T-cell (primary cell): ENCODE measurements around the gene PDLIM7. TPM values are rescaled to one million over a fixed set of nuclear protein-coding genes. Genes with fewer than 3 reads are reported as not detected.
A peak's percentile ranks its signal among the peaks of the same experiment; 100 is the strongest.

ENCODE experiments used
- ATAC-seq, 4 experiments: fragments of 200-7000 bp in 3 of 4; fragments of 150-1000 bp in 1 of 4; cut with Tn5 transposase; replicated peaks in 1 of 4; 1 replicate in 3 of 4; 2 replicates in 1 of 4; pipeline ENCODE4 v1.10.0; 2021; ENCODE audit warnings: moderate library complexity in 3 of 4, mild to moderate bottlenecking in 2 of 4, moderate number of reproducible peaks in 1 of 4
- CTCF ChIA-PET, 2 donors: fragments of 300-600 bp; sonication (Branson Sonifier 250); formaldehyde crosslinking; loops; one replicate each; lab custom pipeline; 2022; ENCODE audit warnings: antibody characterized with exemption in 2 of 2; lab: Charles Lee
- POLR2A ChIA-PET, 2 donors: fragments of 300-600 bp; sonication (Branson Sonifier 250); formaldehyde crosslinking; loops; one replicate each; lab custom pipeline; 2022; ENCODE audit warnings: antibody characterized with exemption in 2 of 2; lab: Charles Lee
- DNase-seq, 35 experiments: peaks; one replicate each; pipeline versions ENCODE4 v3.0.0 to v3.0.0-alpha.2; 2013 to 2023
- H3K27ac ChIP-seq: one replicate; pipeline ENCODE4 v1.5.1; 2013; ENCODE audit warnings: low read length
- H3K27me3 ChIP-seq, 2 experiments: replicated peaks in 1 of 2; 1 replicate in 1 of 2; 2 replicates in 1 of 2; pipeline versions ENCODE4 v1.6.1 to v1.7.0; 2013; ENCODE audit warnings: low read length in 1 of 2, mixed read lengths in 1 of 2; ENCODE audit not compliant: control insufficient read depth in 2 of 2, insufficient read depth in 2 of 2; ENCODE audit errors: extremely low read depth in 1 of 2
- H3K36me3 ChIP-seq, 2 donors: 1 replicate in 1 of 2; 2 replicates in 1 of 2; pipeline versions ENCODE4 v1.6.1 to v1.7.0; 2013; ENCODE audit warnings: low read length in 1 of 2; ENCODE audit not compliant: control insufficient read depth in 2 of 2, insufficient read depth in 1 of 2; ENCODE audit errors: extremely low read depth in 1 of 2
- H3K4me1 ChIP-seq, 2 experiments: 1 replicate in 1 of 2; 2 replicates in 1 of 2; pipeline versions ENCODE4 v1.6.1 to v1.7.0; 2013; ENCODE audit warnings: low read length in 2 of 2, mixed read lengths in 1 of 2; ENCODE audit not compliant: insufficient read depth in 2 of 2, control insufficient read depth in 1 of 2; ENCODE audit errors: extremely low read depth in 1 of 2
- H3K4me3 ChIP-seq, 2 donors: 1 replicate in 1 of 2; 2 replicates in 1 of 2; pipeline versions ENCODE4 v1.5.1 to v1.7.0; 2013; ENCODE audit warnings: mild to moderate bottlenecking in 2 of 2, low read length in 1 of 2, moderate library complexity in 1 of 2; ENCODE audit not compliant: control insufficient read depth in 1 of 2; ENCODE audit errors: extremely low read depth in 1 of 2
- H3K9me3 ChIP-seq: 2 replicates; pipeline ENCODE4 v1.7.0; 2013
- H3K27ac Mint-ChIP-seq, 2 donors: one replicate each; pipeline ENCODE4 v1.8.0; 2020 to 2021; ENCODE audit warnings: mild to moderate bottlenecking in 2 of 2, mixed read lengths in 2 of 2
- H3K27me3 Mint-ChIP-seq, 2 donors: one replicate each; pipeline ENCODE4 v1.8.0; 2021 to 2022; ENCODE audit warnings: mixed read lengths in 2 of 2
- H3K36me3 Mint-ChIP-seq: one replicate; pipeline ENCODE4 v1.8.0; 2021; ENCODE audit warnings: mixed read lengths
- H3K4me1 Mint-ChIP-seq, 3 donors: one replicate each; pipeline ENCODE4 v1.8.0; 2020 to 2022; ENCODE audit warnings: mixed read lengths in 3 of 3, mild to moderate bottlenecking in 1 of 3
- H3K4me3 Mint-ChIP-seq, 3 donors: one replicate each; pipeline ENCODE4 v1.8.0; 2020 to 2022; ENCODE audit warnings: mild to moderate bottlenecking in 3 of 3, mixed read lengths in 3 of 3, moderate library complexity in 3 of 3
- H3K9me3 Mint-ChIP-seq, 3 donors: one replicate each; pipeline ENCODE4 v1.8.0; 2020 to 2022; ENCODE audit warnings: mixed read lengths in 3 of 3
- WGBS: methylation state at CpG from one replicate; pipeline ENCODE4 v1.1.5; 2013; ENCODE audit warnings: missing lambda C conversion rate; ENCODE audit not compliant: insufficient coverage; 5-methylcytosine and 5-hydroxymethylcytosine counted together
- total RNA-seq, 35 experiments: library from RNA in 6 of 35; stranded (reverse) in 6 of 35; fragments of 120-200 nt in 1 of 35; gene quantifications; one replicate each; pipeline versions ENCODE4 v1.2.1 to v1.2.4 and lab custom pipeline; 2013 to 2026

PDLIM7 gene
- total RNA-seq, 5 donors from 2014 or later (not counting 1 experiment from before 2014, with no cell fraction given): 9.8 to 17.8 (median 12.8) TPM

DNA sequence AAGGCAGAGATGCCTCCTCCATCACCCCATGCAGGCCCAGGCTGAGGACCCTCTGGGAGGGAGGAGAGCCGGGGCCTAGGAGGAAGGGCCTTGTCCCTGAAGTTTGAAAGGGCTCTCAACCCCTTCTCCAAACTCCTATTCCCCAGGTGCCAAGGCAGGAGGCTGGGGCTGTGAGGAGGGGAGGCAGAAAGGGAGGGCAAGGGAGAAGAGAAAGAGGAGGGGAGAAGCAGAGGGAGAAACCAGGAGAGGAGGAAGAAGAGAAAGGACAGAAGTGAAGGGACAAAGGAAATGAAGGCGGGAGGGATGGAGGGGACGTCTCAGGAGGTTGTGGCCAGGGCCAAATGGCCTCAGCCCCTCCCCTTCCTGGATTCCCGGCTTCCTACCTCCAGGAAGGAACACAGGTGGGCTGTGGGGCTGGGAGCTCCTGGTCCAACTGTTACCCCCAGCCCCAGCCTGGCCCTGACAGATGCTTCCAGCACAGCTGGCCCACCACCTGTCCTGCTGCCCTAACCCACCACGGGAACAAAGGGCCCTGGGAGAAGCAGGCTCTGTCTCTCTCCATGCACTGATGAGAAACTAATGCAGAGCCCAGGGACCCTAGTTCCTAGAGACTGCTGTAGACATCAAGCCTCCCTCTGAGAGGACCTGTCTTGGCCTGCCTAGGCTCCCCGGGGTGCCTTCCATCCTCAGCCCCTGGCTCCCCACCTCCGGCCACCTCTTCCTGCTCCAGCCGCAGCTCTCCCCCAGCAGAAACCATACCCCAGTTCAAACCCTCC lies 27.5 kb downstream of the PDLIM7 start:
- POLR2A ChIA-PET: no interaction called here
- Mint-ChIP-seq H3K27ac (peak overlapping the region in 1 of 2 donors; percentile 79), H3K36me3 (peaks cover 4% of the 10 kb centered on the region)

DNA sequence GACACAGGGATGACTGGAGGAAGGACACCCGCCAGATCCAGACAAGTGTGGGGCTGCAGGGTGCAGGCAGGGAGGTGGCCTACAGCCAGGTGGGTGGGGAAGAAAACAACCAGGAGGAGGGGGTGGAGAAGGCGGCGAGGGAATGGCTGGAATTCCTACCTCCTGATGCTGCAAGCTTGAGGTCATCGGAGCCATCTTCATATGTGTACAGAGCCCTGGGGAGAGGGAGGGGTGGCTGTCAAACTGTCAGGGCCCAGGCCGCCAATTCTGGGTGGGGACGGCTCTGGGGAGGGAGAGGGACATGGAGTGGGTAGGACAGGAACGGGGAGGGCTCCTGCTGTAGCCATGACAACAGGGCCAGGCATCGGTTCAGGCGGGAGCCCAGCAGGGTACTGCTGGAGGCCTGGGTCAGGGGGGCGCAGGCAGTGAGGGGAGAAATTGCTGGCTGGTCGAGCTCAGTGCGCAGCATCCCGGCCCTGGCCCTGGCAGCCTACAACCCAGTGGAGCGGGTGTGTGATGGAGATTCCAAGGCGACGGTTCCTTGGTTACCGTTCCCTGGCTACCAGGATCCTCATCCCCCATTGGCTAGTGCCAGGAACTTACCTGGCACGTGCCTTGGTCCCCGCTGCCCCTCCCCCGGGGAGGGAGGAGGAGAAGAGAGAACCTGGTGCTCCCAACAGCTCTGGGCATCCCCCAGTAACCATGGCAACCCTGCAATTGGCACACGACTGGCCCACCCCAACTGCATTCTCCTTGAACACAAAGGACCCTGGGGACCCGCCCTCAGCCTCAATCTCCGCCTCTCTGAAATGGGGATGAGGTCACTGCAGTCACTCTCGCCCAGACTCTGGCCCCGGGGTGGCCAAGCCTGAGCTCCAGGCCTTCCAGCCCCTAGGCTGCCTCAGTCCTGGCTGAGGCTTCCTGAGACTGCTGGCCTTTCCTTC lies 28.4 kb downstream of the PDLIM7 start:
- ChIA-PET CTCF (no interaction called here), POLR2A (no interaction called here)
- no peak overlapping the region for H3K27ac Mint-ChIP-seq
- ATAC-seq (no peak), DNase-seq (no peak)
- H3K9me3 ChIP-seq: no peaks in the 10 kb centered on the region
- no peak overlapping the region for H3K4me3 ChIP-seq
- H3K36me3 ChIP-seq: peaks cover 0 to 6% of the 10 kb centered on the region in 2 donors
- H3K36me3 Mint-ChIP-seq: peaks cover 4% of the 10 kb centered on the region
- WGBS: 89% methylated on average over 13 of the region's 25 CpGs
- H3K4me3 Mint-ChIP-seq: no peak overlapping the region
- peaks cover 0 to 1% of the 10 kb centered on the region in 2 donors for H3K27me3 Mint-ChIP-seq
- peaks cover 0 to 19% of the 10 kb centered on the region in 2 experiments for H3K27me3 ChIP-seq
- H3K27ac ChIP-seq: no peak overlapping the region
- H3K4me1 ChIP-seq: peaks cover 5 to 35% of the 10 kb centered on the region in 2 experiments
- peaks cover 16 to 18% (median 18%) of the 10 kb centered on the region in 3 donors for H3K4me1 Mint-ChIP-seq
- H3K9me3 Mint-ChIP-seq: no peaks in the 10 kb centered on the region

More for the DNA sequence above, 27.5 kb downstream of the PDLIM7 start:
- H3K4me3 Mint-ChIP-seq: no peak overlapping the region
- no peaks in the 10 kb centered on the region for H3K9me3 Mint-ChIP-seq
- Histone ChIP-seq H3K36me3 (peaks cover 0 to 6% of the 10 kb centered on the region in 2 donors), H3K27ac (no peak overlapping the region), H3K4me1 (peaks cover 5 to 45% of the 10 kb centered on the region in 2 experiments), H3K4me3 (no peak overlapping the region), H3K9me3 (no peaks in the 10 kb centered on the region), H3K27me3 (peaks cover 0 to 29% of the 10 kb centered on the region in 2 experiments)
- ATAC-seq: no peak
- CTCF ChIA-PET: interaction anchor here (0.6 to 0.7 kb wide), 3 partner anchors 113 to 217 kb away, joined by 3 read pairs; no protein-coding TSS in a partner anchor
- WGBS: 86% methylated on average over 4 of the region's 8 CpGs
- peaks cover 0 to 5% of the 10 kb centered on the region in 2 donors for H3K27me3 Mint-ChIP-seq
- no peak for DNase-seq
- peaks cover 24 to 28% (median 25%) of the 10 kb centered on the region in 3 donors for H3K4me1 Mint-ChIP-seq

DNA sequence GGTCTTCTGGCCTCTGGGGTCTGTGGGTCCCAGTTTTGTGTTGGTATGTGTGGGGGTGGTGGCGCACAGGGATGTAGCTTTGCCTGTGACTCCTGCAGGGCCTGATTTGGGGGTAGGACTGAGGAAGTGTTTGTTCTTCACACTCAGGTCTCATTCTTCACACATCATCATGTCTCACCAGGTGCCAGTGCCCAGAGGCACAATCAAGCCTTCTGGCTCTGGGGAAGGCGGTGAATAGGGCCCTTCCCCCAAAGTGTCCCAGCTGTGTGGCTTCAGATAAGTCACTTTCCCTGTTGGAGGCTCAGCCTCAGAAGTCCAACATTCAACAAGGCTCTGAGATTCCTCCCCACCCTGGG lies 29.1 kb downstream of the PDLIM7 start:
- Histone ChIP-seq H3K27ac (no peak overlapping the region), H3K9me3 (no peaks in the 10 kb centered on the region), H3K4me3 (no peak overlapping the region), H3K36me3 (peaks cover 0 to 6% of the 10 kb centered on the region in 2 donors), H3K4me1 (peaks cover 5 to 33% of the 10 kb centered on the region in 2 experiments), H3K27me3 (peaks cover 0 to 17% of the 10 kb centered on the region in 2 experiments)
- peaks cover 4% of the 10 kb centered on the region for H3K36me3 Mint-ChIP-seq
- ATAC-seq (no peak), DNase-seq (no peak)
- H3K27ac Mint-ChIP-seq: no peak overlapping the region
- H3K4me1 Mint-ChIP-seq: peaks cover 14 to 17% (median 14%) of the 10 kb centered on the region in 3 donors
- H3K27me3 Mint-ChIP-seq: no peaks in the 10 kb centered on the region
- CTCF ChIA-PET: no interaction called here
- no peak overlapping the region for H3K4me3 Mint-ChIP-seq
- H3K9me3 Mint-ChIP-seq: no peaks in the 10 kb centered on the region
- 89% methylated on average over 1 of the region's 2 CpGs for WGBS
- POLR2A ChIA-PET: no interaction called here

DNA sequence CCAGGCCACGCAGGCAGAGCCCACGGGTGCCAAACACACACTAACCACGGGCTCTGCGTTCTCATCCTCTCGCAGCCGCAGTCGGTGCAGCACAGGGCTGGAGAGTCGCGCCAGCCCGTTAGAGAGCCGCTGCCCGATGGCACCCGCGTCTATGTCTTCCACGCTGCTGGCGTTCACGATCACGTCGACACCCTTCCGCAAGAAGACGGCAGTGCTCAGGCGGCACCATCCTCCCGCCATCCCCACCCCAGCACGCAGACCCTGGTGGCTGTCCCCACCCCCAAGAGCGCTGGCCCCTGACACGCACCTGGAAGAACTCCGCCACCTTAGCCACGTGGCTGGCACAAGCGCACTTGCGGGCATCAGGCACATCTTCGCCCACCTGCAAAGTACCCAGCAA lies 30.0 kb downstream of the PDLIM7 start:
- 97% methylated on average over 27 of the region's 31 CpGs for WGBS
- no peaks in the 10 kb centered on the region for H3K27me3 Mint-ChIP-seq
- peaks cover 4% of the 10 kb centered on the region for H3K36me3 Mint-ChIP-seq
- peak overlapping the region in 1 of 2 donors; percentile 28 for H3K27ac Mint-ChIP-seq
- DNase-seq (no peak), ATAC-seq (no peak)
- CTCF ChIA-PET: no interaction called here
- H3K4me3 Mint-ChIP-seq: no peak overlapping the region
- Histone ChIP-seq H3K27me3 (peaks cover 0 to 15% of the 10 kb centered on the region in 2 experiments), H3K4me1 (peaks cover 4 to 30% of the 10 kb centered on the region in 2 experiments), H3K4me3 (no peak overlapping the region), H3K9me3 (no peaks in the 10 kb centered on the region), H3K27ac (no peak overlapping the region), H3K36me3 (peaks cover 0 to 6% of the 10 kb centered on the region in 2 donors)
- H3K9me3 Mint-ChIP-seq: no peaks in the 10 kb centered on the region
- peaks cover 14 to 19% (median 16%) of the 10 kb centered on the region in 3 donors for H3K4me1 Mint-ChIP-seq
- POLR2A ChIA-PET: no interaction called here

DNA sequence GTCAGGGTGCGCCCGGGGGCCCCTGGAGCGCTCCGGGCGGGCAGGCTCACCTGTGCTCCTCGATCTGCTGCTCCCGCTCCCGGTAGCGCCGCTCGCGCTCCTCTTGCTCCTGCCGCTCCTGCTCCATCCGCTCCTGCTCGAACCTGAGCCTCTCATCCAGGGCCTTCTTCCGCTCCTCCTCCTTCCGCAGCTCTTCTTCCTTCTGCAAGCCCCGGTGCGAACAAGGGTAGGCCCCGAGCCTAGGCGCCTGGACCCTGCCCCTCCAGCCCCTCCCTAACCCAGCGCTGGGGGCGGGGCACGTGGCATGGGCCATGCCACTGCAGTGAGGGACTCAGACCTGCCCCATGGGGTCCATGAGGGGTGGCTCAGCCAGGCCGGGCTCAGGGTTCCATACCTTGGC lies 30.5 kb downstream of the PDLIM7 start:
- no peaks in the 10 kb centered on the region for H3K9me3 ChIP-seq
- no peaks in the 10 kb centered on the region for H3K9me3 Mint-ChIP-seq
- H3K27ac Mint-ChIP-seq: no peak overlapping the region
- H3K36me3 Mint-ChIP-seq: peaks cover 4% of the 10 kb centered on the region
- peaks cover 0 to 6% of the 10 kb centered on the region in 2 donors for H3K36me3 ChIP-seq
- ATAC-seq (no peak), DNase-seq (no peak)
- ChIA-PET POLR2A (no interaction called here), CTCF (no interaction called here)
- no peak overlapping the region for H3K4me3 Mint-ChIP-seq
- peaks cover 3 to 28% of the 10 kb centered on the region in 2 experiments for H3K4me1 ChIP-seq
- no peak overlapping the region for H3K27ac ChIP-seq
- 96% methylated on average over 25 of the region's 25 CpGs for WGBS
- peaks cover 0 to 10% of the 10 kb centered on the region in 2 experiments for H3K27me3 ChIP-seq
- H3K4me1 Mint-ChIP-seq: peaks cover 16 to 18% (median 18%) of the 10 kb centered on the region in 3 donors
- no peak overlapping the region for H3K4me3 ChIP-seq
- H3K27me3 Mint-ChIP-seq: no peaks in the 10 kb centered on the region

DNA sequence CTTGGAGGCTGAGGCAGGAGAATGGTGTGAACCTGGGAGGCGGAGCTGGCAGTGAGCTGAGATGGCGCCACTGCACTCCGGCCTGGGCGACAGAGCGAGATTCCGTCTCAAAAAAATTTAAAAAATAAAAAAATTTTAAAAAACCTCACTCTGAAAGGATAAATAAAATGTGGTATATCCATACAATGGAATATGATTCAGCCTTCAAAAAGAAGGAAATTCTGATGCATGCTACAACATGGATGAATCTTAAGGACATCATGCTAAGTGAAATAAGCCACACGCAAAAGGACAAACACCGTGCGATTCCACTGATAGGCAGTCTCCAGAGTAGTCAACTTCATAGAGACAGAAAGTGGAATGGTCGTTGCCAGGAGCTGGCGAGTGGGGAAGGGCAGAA lies 32.4 kb downstream of the PDLIM7 start:
- POLR2A ChIA-PET: no interaction called here
- H3K27me3 Mint-ChIP-seq: no peaks in the 10 kb centered on the region

More for the DNA sequence above, 32.4 kb downstream of the PDLIM7 start:
- CTCF ChIA-PET: no interaction called here
- peaks cover 4% of the 10 kb centered on the region for H3K36me3 Mint-ChIP-seq
- Histone ChIP-seq H3K36me3 (peaks cover 0 to 3% of the 10 kb centered on the region in 2 donors), H3K27ac (no peak overlapping the region), H3K9me3 (no peaks in the 10 kb centered on the region), H3K4me1 (peaks cover 4 to 13% of the 10 kb centered on the region in 2 experiments), H3K4me3 (no peak overlapping the region), H3K27me3 (no peaks in the 10 kb centered on the region)
- 95% methylated on average over 5 of the region's 11 CpGs for WGBS
- no peaks in the 10 kb centered on the region for H3K9me3 Mint-ChIP-seq
- peaks cover 6 to 10% (median 7%) of the 10 kb centered on the region in 3 donors for H3K4me1 Mint-ChIP-seq
- H3K4me3 Mint-ChIP-seq: no peak overlapping the region
- no peak overlapping the region for H3K27ac Mint-ChIP-seq
- no peak for DNase-seq
- ATAC-seq: no peak
